Bronchial epithelial cell (primary cell): ENCODE data around the gene TP53TG5. TPM values are rescaled to one million over a fixed set of nuclear protein-coding genes. Genes with fewer than 3 reads are reported as not detected.
A peak's percentile ranks its signal among the peaks of the same experiment; 100 is the strongest.

Experiments used
- DNase-seq: peaks from one replicate; pipeline ENCODE4 v3.0.0-alpha.2; 2010; ENCODE audit warnings: low read depth
- FAIRE-seq: peaks from 2 replicates; lab custom pipeline; 2011; peaks lifted over from hg19 to GRCh38; lab: Jason Lieb, UNC
- H3K27me3 ChIP-seq: 2 replicates; pipeline ENCODE4 v1.5.1; 2011; ENCODE audit warnings: low read length; ENCODE audit not compliant: control insufficient read depth, insufficient read depth
- H3K36me3 ChIP-seq: 2 replicates; pipeline ENCODE4 v1.5.1; 2011; ENCODE audit warnings: low read length; ENCODE audit not compliant: control insufficient read depth, insufficient read depth
- H3K4me3 ChIP-seq: 2 replicates; pipeline ENCODE4 v1.5.1; 2011; ENCODE audit warnings: mild to moderate bottlenecking, low read depth, low read length, control low read depth
- CTCF ChIP-seq: IDR thresholded peaks from 2 replicates; pipeline ENCODE4 v1.5.1; 2011; ENCODE audit warnings: mild to moderate bottlenecking, moderate library complexity, low read length, control low read depth, inconsistent platforms; ENCODE audit not compliant: insufficient read depth, severe bottlenecking
- total RNA-seq: library from RNA; depleted of rRNA; stranded (reverse); fragments of >200 nt; gene quantifications from 2 replicates; pipeline ENCODE4 v1.2.1, GENCODE V29; 2014

Gene TP53TG5
- total RNA-seq, 1 donor from 2014 or later: not detected

- Histone ChIP-seq H3K36me3 (no peaks in the 10 kb centered on the region), H3K27me3 (no peaks in the 10 kb centered on the region), H3K4me3 (no peak overlapping the region)
- DNase-seq (no peak), FAIRE-seq (no peak)
- TF ChIP-seq CTCF: no peak
Measured at GRCh38 chr20:45412653-45413052, 34.5 kb upstream of the TP53TG5 start.

- Histone ChIP-seq H3K27me3 (no peaks in the 10 kb centered on the region), H3K36me3 (no peaks in the 10 kb centered on the region), H3K4me3 (no peak overlapping the region)
- DNase-seq (no peak), FAIRE-seq (no peak)
- no peak for TF ChIP-seq CTCF
Measured at GRCh38 chr20:45410887-45411286, 32.8 kb upstream of the TP53TG5 start.

- FAIRE-seq: no peak
- no peaks in the 10 kb centered on the region for H3K27me3 ChIP-seq
- H3K4me3 ChIP-seq: no peak overlapping the region
- H3K36me3 ChIP-seq: no peaks in the 10 kb centered on the region
- no peak for DNase-seq
- no peak for TF ChIP-seq CTCF
Measured at GRCh38 chr20:45409521-45410272, 31.6 kb upstream of the TP53TG5 start.

- no peaks in the 10 kb centered on the region for H3K27me3 ChIP-seq
- FAIRE-seq (no peak), DNase-seq (no peak)
- no peaks in the 10 kb centered on the region for H3K36me3 ChIP-seq
- TF ChIP-seq CTCF: no peak
- no peak overlapping the region for H3K4me3 ChIP-seq
Measured at GRCh38 chr20:45408646-45409213, 30.6 kb upstream of the TP53TG5 start.

- Histone ChIP-seq H3K4me3 (peak within 1 kb of the TSS; percentile 74), H3K27me3 (no peaks in the 10 kb centered on the region), H3K36me3 (no peaks in the 10 kb centered on the region)
- TF ChIP-seq CTCF: no peak
- FAIRE-seq (no peak), DNase-seq (no peak)
Measured at GRCh38 chr20:45407783-45408645, 29.9 kb upstream of the TP53TG5 start, which contains the start of gene DBNDD2. TSS of gene DBNDD2 (plus strand) at chr20:45408289. CDS start at chr20:45408468, 179 bp downstream.
